ENCODE data around the gene SPDYE17. TPM values are rescaled to one million over a fixed set of nuclear protein-coding genes. Genes with fewer than 3 reads are reported as not detected.
"Not testable (repeated sequence)": the region's sequence is repeated elsewhere in the genome, so short reads cannot be mapped to it uniquely, and the experiment has no call there.

Gene SPDYE17
- total RNA-seq, 1 experiment from 2014 or later, result not detected

- H3K4me1 ChIP-seq; H3K36me3 ChIP-seq (ENCODE audit: control insufficient read depth, insufficient read depth, low read length); H3K4me3 Mint-ChIP-seq (ENCODE audit: unreplicated experiment); intact Hi-C loops (cut with micrococcal nuclease; ENCODE audit: unreplicated experiment); H3K9me3 Mint-ChIP-seq (ENCODE audit: unreplicated experiment); POLR2A ChIA-PET; H3K36me3 Mint-ChIP-seq (ENCODE audit: insufficient read depth, unreplicated experiment); H3K4me3 ChIP-seq (ENCODE audit: low read depth, low read length); H3K9me3 ChIP-seq; CTCF ChIA-PET; DNase-seq; BruUV-seq (replicated peaks); H3K27ac Mint-ChIP-seq (ENCODE audit: unreplicated experiment); H3K27me3 ChIP-seq (replicated peaks; ENCODE audit: control insufficient read depth, insufficient read depth, low read length); H3K27me3 Mint-ChIP-seq (ENCODE audit: insufficient read depth, unreplicated experiment); H3K4me1 Mint-ChIP-seq (ENCODE audit: low read depth, unreplicated experiment): not testable (repeated sequence)
Measured at GRCh38 chr7:76983937-76984783, 48.0 kb downstream of the SPDYE17 start.

- H3K36me3 ChIP-seq (ENCODE audit: control insufficient read depth, insufficient read depth, low read length); H3K9me3 Mint-ChIP-seq (ENCODE audit: unreplicated experiment); H3K27me3 Mint-ChIP-seq (ENCODE audit: insufficient read depth, unreplicated experiment); POLR2A ChIA-PET; H3K27ac Mint-ChIP-seq (ENCODE audit: unreplicated experiment); H3K9me3 ChIP-seq; intact Hi-C loops (cut with micrococcal nuclease; ENCODE audit: unreplicated experiment); H3K27me3 ChIP-seq (replicated peaks; ENCODE audit: control insufficient read depth, insufficient read depth, low read length); BruUV-seq (replicated peaks); H3K4me3 Mint-ChIP-seq (ENCODE audit: unreplicated experiment); H3K4me1 Mint-ChIP-seq (ENCODE audit: low read depth, unreplicated experiment); H3K4me3 ChIP-seq (ENCODE audit: low read depth, low read length); CTCF ChIA-PET; H3K36me3 Mint-ChIP-seq (ENCODE audit: insufficient read depth, unreplicated experiment); H3K4me1 ChIP-seq; DNase-seq: not testable (repeated sequence)
Measured at GRCh38 chr7:76983333-76983732, 48.8 kb downstream of the SPDYE17 start.

- not testable (repeated sequence) for H3K36me3 Mint-ChIP-seq (ENCODE audit: insufficient read depth, unreplicated experiment)
Measured at GRCh38 chr7:76982501-76982900, 49.7 kb downstream of the SPDYE17 start.

GRCh38 chr7:76981187-76981970 is 50.8 kb downstream of the SPDYE17 start:
- H3K36me3 ChIP-seq (ENCODE audit: control insufficient read depth, insufficient read depth, low read length); H3K4me3 Mint-ChIP-seq (ENCODE audit: unreplicated experiment); H3K36me3 Mint-ChIP-seq (ENCODE audit: insufficient read depth, unreplicated experiment); DNase-seq; H3K4me1 ChIP-seq; CTCF ChIA-PET; H3K4me1 Mint-ChIP-seq (ENCODE audit: low read depth, unreplicated experiment); H3K9me3 ChIP-seq; intact Hi-C loops (cut with micrococcal nuclease; ENCODE audit: unreplicated experiment); H3K27ac Mint-ChIP-seq (ENCODE audit: unreplicated experiment); H3K27me3 ChIP-seq (replicated peaks; ENCODE audit: control insufficient read depth, insufficient read depth, low read length); BruUV-seq (replicated peaks); H3K9me3 Mint-ChIP-seq (ENCODE audit: unreplicated experiment); H3K27me3 Mint-ChIP-seq (ENCODE audit: insufficient read depth, unreplicated experiment); H3K4me3 ChIP-seq (ENCODE audit: low read depth, low read length); POLR2A ChIA-PET: not testable (repeated sequence)

More at GRCh38 chr7:76982501-76982900, 49.7 kb downstream of the SPDYE17 start:
- H3K27me3 Mint-ChIP-seq (ENCODE audit: insufficient read depth, unreplicated experiment); H3K9me3 Mint-ChIP-seq (ENCODE audit: unreplicated experiment); H3K36me3 ChIP-seq (ENCODE audit: control insufficient read depth, insufficient read depth, low read length); H3K4me3 ChIP-seq (ENCODE audit: low read depth, low read length); CTCF ChIA-PET; H3K27ac Mint-ChIP-seq (ENCODE audit: unreplicated experiment); DNase-seq; H3K4me1 ChIP-seq; BruUV-seq (replicated peaks); H3K4me1 Mint-ChIP-seq (ENCODE audit: low read depth, unreplicated experiment); H3K4me3 Mint-ChIP-seq (ENCODE audit: unreplicated experiment); intact Hi-C loops (cut with micrococcal nuclease; ENCODE audit: unreplicated experiment); H3K9me3 ChIP-seq; H3K27me3 ChIP-seq (replicated peaks; ENCODE audit: control insufficient read depth, insufficient read depth, low read length); POLR2A ChIA-PET: not testable (repeated sequence)

GRCh38 chr7:76980576-76980975 is 51.6 kb downstream of the SPDYE17 start:
- POLR2A ChIA-PET; H3K4me3 ChIP-seq (ENCODE audit: low read depth, low read length); DNase-seq; H3K27me3 Mint-ChIP-seq (ENCODE audit: insufficient read depth, unreplicated experiment); CTCF ChIA-PET; H3K4me1 Mint-ChIP-seq (ENCODE audit: low read depth, unreplicated experiment); H3K4me3 Mint-ChIP-seq (ENCODE audit: unreplicated experiment); H3K36me3 Mint-ChIP-seq (ENCODE audit: insufficient read depth, unreplicated experiment); BruUV-seq (replicated peaks); intact Hi-C loops (cut with micrococcal nuclease; ENCODE audit: unreplicated experiment); H3K9me3 ChIP-seq; H3K27me3 ChIP-seq (replicated peaks; ENCODE audit: control insufficient read depth, insufficient read depth, low read length); H3K4me1 ChIP-seq; H3K27ac Mint-ChIP-seq (ENCODE audit: unreplicated experiment); H3K36me3 ChIP-seq (ENCODE audit: control insufficient read depth, insufficient read depth, low read length); H3K9me3 Mint-ChIP-seq (ENCODE audit: unreplicated experiment): not testable (repeated sequence)

GRCh38 chr7:76977761-76978367 is 54.3 kb downstream of the SPDYE17 start:
- H3K27ac Mint-ChIP-seq (ENCODE audit: unreplicated experiment); H3K4me3 ChIP-seq (ENCODE audit: low read depth, low read length); intact Hi-C loops (cut with micrococcal nuclease; ENCODE audit: unreplicated experiment); H3K4me3 Mint-ChIP-seq (ENCODE audit: unreplicated experiment); H3K27me3 Mint-ChIP-seq (ENCODE audit: insufficient read depth, unreplicated experiment); BruUV-seq (replicated peaks); CTCF ChIA-PET; H3K36me3 ChIP-seq (ENCODE audit: control insufficient read depth, insufficient read depth, low read length); H3K27me3 ChIP-seq (replicated peaks; ENCODE audit: control insufficient read depth, insufficient read depth, low read length); H3K9me3 Mint-ChIP-seq (ENCODE audit: unreplicated experiment); H3K9me3 ChIP-seq; H3K4me1 Mint-ChIP-seq (ENCODE audit: low read depth, unreplicated experiment); POLR2A ChIA-PET; H3K4me1 ChIP-seq; DNase-seq: not testable (repeated sequence)
- peaks cover 12% of the 10 kb centered on the region for H3K36me3 Mint-ChIP-seq (ENCODE audit: insufficient read depth, unreplicated experiment)
